Transverse colon (tissue), 4 donors: ENCODE data around the gene CYSTM1. TPM values are rescaled to one million over a fixed set of nuclear protein-coding genes. Genes with fewer than 3 reads are reported as not detected.

Experiments
- DNase-seq: peaks from one replicate; pipeline ENCODE4 v3.0.0-alpha.2; 2019
- H3K27ac ChIP-seq, 4 donors: fragments of 200-600 bp; sonication (generic); 2 replicates each; pipeline ENCODE4 v1.5.1; 2016 to 2018; ENCODE audit warnings: inconsistent platforms in 4 of 4
- H3K27me3 ChIP-seq: fragments of 200-600 bp; sonication (generic); 2 replicates; pipeline ENCODE4 v1.5.1; 2017; ENCODE audit warnings: inconsistent platforms
- H3K36me3 ChIP-seq, 4 donors: fragments of 200-600 bp; sonication (generic); 2 replicates each; pipeline ENCODE4 v1.5.1; 2017 to 2019; ENCODE audit warnings: inconsistent platforms in 4 of 4
- H3K4me1 ChIP-seq, 4 donors: fragments of 200-600 bp; sonication (generic); 2 replicates each; pipeline ENCODE4 v1.5.1; 2017 to 2020; ENCODE audit warnings: inconsistent platforms in 4 of 4
- H3K4me3 ChIP-seq, 4 donors: fragments of 200-600 bp; sonication (generic); 1 replicate in 1 of 4; 2 replicates in 3 of 4; pipeline versions ENCODE4 v1.5.1 to v1.6.1; 2017 to 2019; ENCODE audit warnings: inconsistent platforms in 4 of 4
- H3K9me3 ChIP-seq, 2 donors: fragments of 200-600 bp; sonication (generic); 2 replicates each; pipeline ENCODE4 v1.5.1; 2017 to 2019; ENCODE audit warnings: inconsistent platforms in 2 of 2
- CTCF ChIP-seq, 5 experiments: fragments of 200-600 bp in 3 of 5; fragments of 450-650 bp in 2 of 5; sonication (generic) in 3 of 5; IDR thresholded peaks; 1 replicate in 2 of 5; 2 replicates in 3 of 5; pipeline ENCODE4 v1.5.1; 2016 to 2017; ENCODE audit warnings: antibody characterized with exemption in 5 of 5, inconsistent platforms in 3 of 5, mild to moderate bottlenecking in 2 of 5, moderate library complexity in 1 of 5
- EP300 ChIP-seq: sonication (generic); formaldehyde crosslinking; IDR thresholded peaks from one replicate; pipeline ENCODE4 v1.6.1; 2017; ENCODE audit warnings: antibody characterized with exemption, low read depth
- POLR2A ChIP-seq: fragments of 450-650 bp; IDR thresholded peaks from one replicate; pipeline ENCODE4 v1.6.1; 2016; ENCODE audit warnings: antibody characterized with exemption, mild to moderate bottlenecking, moderate library complexity
- POLR2AphosphoS5 ChIP-seq, 3 donors: sonication (generic); formaldehyde crosslinking; IDR thresholded peaks; one replicate each; pipeline ENCODE4 v1.6.1; 2016; ENCODE audit warnings: antibody characterized with exemption in 3 of 3
- WGBS, 2 donors: methylation state at CpG; one replicate each; pipeline ENCODE4 v1.1.5; 2018; ENCODE audit warnings: low coverage in 1 of 2; 5-methylcytosine and 5-hydroxymethylcytosine counted together
- in situ Hi-C, 4 donors: fragments of 200-750 bp; cut with MboI; loops; one replicate each; pipeline versions ENCODE4 v1.15.0 to v1.15.1; 2017; ENCODE audit warnings: low sequenced_read_pairs in 3 of 4, low pct_ligation_motif_present in 1 of 4, low pct_unique_long_range_greater_than_20kb in 1 of 4
- intact Hi-C: fragments of 100-400 bp; cut with DNase I; formaldehyde crosslinking; loops from one replicate; pipeline ENCODE4 v1.15.1; 2023; ENCODE audit warnings: low total_unique reads
- total RNA-seq, 4 donors: library from RNA; depleted of rRNA; stranded (reverse); fragments of >200 nt; gene quantifications; one replicate each; pipeline ENCODE4 v1.1.0, GENCODE V29; 2016

CYSTM1 gene
- total RNA-seq, 4 donors from 2014 or later, result 32.8 to 264 (median 107) TPM

GRCh38 chr5:140222416-140222815 is 47.4 kb downstream of the CYSTM1 start:
- Histone ChIP-seq H3K27me3 (no peaks in the 10 kb centered on the region), H3K4me1 (peaks cover 28 to 73% (median 55%) of the 10 kb centered on the region in 4 donors), H3K4me3 (no peak overlapping the region), H3K9me3 (no peaks in the 10 kb centered on the region), H3K36me3 (no peaks in the 10 kb centered on the region), H3K27ac (peak overlapping the region; percentile 15 to 53 (median 31))
- in situ Hi-C loops (no loop called here), intact Hi-C loops (no loop called here)
- DNase-seq, result no peak
- TF ChIP-seq POLR2AphosphoS5 (IDR thresholded peaks at IDR 0.05) (no peak), CTCF (IDR thresholded peaks at IDR 0.05) (no peak), POLR2A (no peak), EP300 (no peak)
- WGBS, 2 donors, result 52% methylated on average over 1 of the region's 1 CpG; no CpG with 5 or more reads in 1 of the 2 donors

- H3K27ac ChIP-seq, result no peak overlapping the region
- in situ Hi-C loops (no loop called here), intact Hi-C loops (no loop called here)
- H3K9me3 ChIP-seq, result no peaks in the 10 kb centered on the region
- H3K4me1 ChIP-seq, result peaks cover 30 to 72% (median 55%) of the 10 kb centered on the region in 4 donors
- H3K36me3 ChIP-seq, result no peaks in the 10 kb centered on the region
- H3K4me3 ChIP-seq, result no peak overlapping the region
- WGBS, 2 donors, result 73% methylated on average over 3 of the region's 3 CpGs; no CpG with 5 or more reads in 1 of the 2 donors
- H3K27me3 ChIP-seq, result no peaks in the 10 kb centered on the region
- no peak for TF ChIP-seq POLR2A
- no peak for TF ChIP-seq CTCF (IDR thresholded peaks at IDR 0.05)
- DNase-seq, result no peak
These were observed 48.6 kb downstream of the CYSTM1 start for GRCh38 chr5:140223567-140223966.

- no peaks in the 10 kb centered on the region for H3K27me3 ChIP-seq
- DNase-seq, result no peak
- H3K27ac ChIP-seq, result no peak overlapping the region
- intact Hi-C loops (no loop called here), in situ Hi-C loops (loop anchor here in 1 of 4 donors (25.0 kb wide), 1 partner anchor 488 kb away; the partner anchor contains the start of gene ZMAT2)
- H3K9me3 ChIP-seq, result no peaks in the 10 kb centered on the region
- H3K4me3 ChIP-seq, result no peak overlapping the region
- TF ChIP-seq CTCF (IDR thresholded peaks at IDR 0.05) (no peak), EP300 (no peak), POLR2A (no peak), POLR2AphosphoS5 (IDR thresholded peaks at IDR 0.05) (no peak)
- H3K36me3 ChIP-seq, result no peaks in the 10 kb centered on the region
- WGBS, 2 donors, result 80 to 98% methylated on average over 1 to 3 of the region's 3 CpGs
- H3K4me1 ChIP-seq, result peaks cover 30 to 68% (median 46%) of the 10 kb centered on the region in 4 donors
These were observed 49.7 kb downstream of the CYSTM1 start for GRCh38 chr5:140224658-140225057.

GRCh38 chr5:140225396-140225795 is 50.4 kb downstream of the CYSTM1 start:
- in situ Hi-C loops (loop anchor here in 1 of 4 donors (25.0 kb wide), 1 partner anchor 487 kb away; the partner anchor contains the start of gene ZMAT2), intact Hi-C loops (no loop called here)
- no peak overlapping the region for H3K4me3 ChIP-seq
- H3K4me1 ChIP-seq, result peaks cover 23 to 60% (median 38%) of the 10 kb centered on the region in 4 donors
- no peak overlapping the region for H3K27ac ChIP-seq
- no peaks in the 10 kb centered on the region for H3K27me3 ChIP-seq
- TF ChIP-seq POLR2A (no peak), EP300 (no peak), CTCF (IDR thresholded peaks at IDR 0.05) (no peak), POLR2AphosphoS5 (IDR thresholded peaks at IDR 0.05) (no peak)
- no peak for DNase-seq
- 20 to 78% methylated on average over 1 to 3 of the region's 3 CpGs for WGBS, 2 donors
- H3K9me3 ChIP-seq, result no peaks in the 10 kb centered on the region
- H3K36me3 ChIP-seq, result no peaks in the 10 kb centered on the region
